Mucosa of descending colon (tissue), 3 donors: ENCODE results near the gene VPS37B. TPM values are rescaled to one million over a fixed set of nuclear protein-coding genes. Genes with fewer than 3 reads are reported as not detected.
"Not testable (repeated sequence)": the region's sequence is repeated elsewhere in the genome, so short reads cannot be mapped to it uniquely, and the experiment has no call there.

ENCODE experiments used
- ATAC-seq: fragments of 200-7000 bp; cut with Tn5 transposase; one replicate; pipeline ENCODE4 v1.9.1; 2020; ENCODE audit warnings: mild to moderate bottlenecking, moderate library complexity
- DNase-seq, 3 donors: peaks; one replicate each; pipeline ENCODE4 v3.0.0-alpha.2; 2020
- H3K36me3 ChIP-seq: fragments of 200-600 bp; one replicate; pipeline ENCODE4 v1.8.0; 2021; ENCODE audit warnings: low read depth, mild to moderate bottlenecking
- H3K4me1 ChIP-seq: fragments of 200-600 bp; one replicate; pipeline ENCODE4 v1.8.0; 2021; ENCODE audit warnings: low read depth, mild to moderate bottlenecking
- H3K4me3 ChIP-seq: fragments of 200-600 bp; one replicate; pipeline ENCODE4 v1.8.0; 2021; ENCODE audit warnings: mild to moderate bottlenecking
- H3K9me3 ChIP-seq: fragments of 200-600 bp; one replicate; pipeline ENCODE4 v1.8.0; 2021; ENCODE audit warnings: mild to moderate bottlenecking
- intact Hi-C, 2 donors: fragments of 100-400 bp; cut with DNase I in 1 of 2; cut with micrococcal nuclease in 1 of 2; formaldehyde crosslinking; loops; one replicate each; pipeline versions ENCODE4 v1.11.0 to v1.11.1; 2022; cut with DNase I, micrococcal nuclease
- total RNA-seq, 3 donors: library from RNA; stranded (reverse); fragmentation: NEBNext Ultra II Directional in 2 of 3; extraction: Animal tissue kit (Norgen Biotek cat#: 25700) in 2 of 3; gene quantifications; one replicate each; pipeline versions ENCODE4 v1.2.1 to v1.2.4, GENCODE V29; 2021 to 2023
- TF ChIP-seq, protein P1 (sequence below): fragments of 200-600 bp; IDR thresholded peaks from one replicate; pipeline ENCODE4 v1.8.0; 2022; ENCODE audit warnings: antibody characterized with exemption, mild to moderate bottlenecking
- donor health status: DM: no; HTN: no; CAD: no; lungs with moderate emphysema.
- donor health status: DM: no; HTN: no; CAD: no.
- donor health status: DM: no; HTN: yes; CAD: no.

The VPS37B gene
- total RNA-seq, 3 donors from 2014 or later: 50.7 to 108 (median 81.8) TPM

DNA sequence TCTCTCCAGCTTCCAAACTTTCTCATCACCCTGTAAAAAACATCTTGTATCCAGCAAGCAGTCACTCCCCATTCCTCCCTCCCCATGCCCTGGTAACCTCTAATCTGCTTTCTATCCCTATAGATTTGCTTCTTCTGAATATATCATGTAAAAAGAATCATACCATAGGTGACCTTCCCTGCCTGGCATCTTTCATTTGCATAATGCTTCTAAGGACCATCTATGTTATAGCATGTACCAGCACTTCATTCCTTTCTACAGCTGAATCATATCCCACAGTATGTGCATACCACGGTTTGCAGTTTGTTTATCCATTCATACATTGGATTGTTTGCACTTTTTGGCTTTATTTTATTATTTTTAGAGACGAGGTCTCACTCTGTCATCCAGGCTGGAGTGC, 22.9 kb upstream of the VPS37B start:
- ATAC-seq (no peak), DNase-seq (no peak)
- no peaks in the 10 kb centered on the region for H3K36me3 ChIP-seq
- no peaks in the 10 kb centered on the region for H3K9me3 ChIP-seq
- TF ChIP-seq, protein P1, sequence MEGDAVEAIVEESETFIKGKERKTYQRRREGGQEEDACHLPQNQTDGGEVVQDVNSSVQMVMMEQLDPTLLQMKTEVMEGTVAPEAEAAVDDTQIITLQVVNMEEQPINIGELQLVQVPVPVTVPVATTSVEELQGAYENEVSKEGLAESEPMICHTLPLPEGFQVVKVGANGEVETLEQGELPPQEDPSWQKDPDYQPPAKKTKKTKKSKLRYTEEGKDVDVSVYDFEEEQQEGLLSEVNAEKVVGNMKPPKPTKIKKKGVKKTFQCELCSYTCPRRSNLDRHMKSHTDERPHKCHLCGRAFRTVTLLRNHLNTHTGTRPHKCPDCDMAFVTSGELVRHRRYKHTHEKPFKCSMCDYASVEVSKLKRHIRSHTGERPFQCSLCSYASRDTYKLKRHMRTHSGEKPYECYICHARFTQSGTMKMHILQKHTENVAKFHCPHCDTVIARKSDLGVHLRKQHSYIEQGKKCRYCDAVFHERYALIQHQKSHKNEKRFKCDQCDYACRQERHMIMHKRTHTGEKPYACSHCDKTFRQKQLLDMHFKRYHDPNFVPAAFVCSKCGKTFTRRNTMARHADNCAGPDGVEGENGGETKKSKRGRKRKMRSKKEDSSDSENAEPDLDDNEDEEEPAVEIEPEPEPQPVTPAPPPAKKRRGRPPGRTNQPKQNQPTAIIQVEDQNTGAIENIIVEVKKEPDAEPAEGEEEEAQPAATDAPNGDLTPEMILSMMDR: no peak
- H3K4me1 ChIP-seq: peaks cover 51% of the 10 kb centered on the region
- intact Hi-C loops: no loop called here
- no peak overlapping the region for H3K4me3 ChIP-seq

DNA sequence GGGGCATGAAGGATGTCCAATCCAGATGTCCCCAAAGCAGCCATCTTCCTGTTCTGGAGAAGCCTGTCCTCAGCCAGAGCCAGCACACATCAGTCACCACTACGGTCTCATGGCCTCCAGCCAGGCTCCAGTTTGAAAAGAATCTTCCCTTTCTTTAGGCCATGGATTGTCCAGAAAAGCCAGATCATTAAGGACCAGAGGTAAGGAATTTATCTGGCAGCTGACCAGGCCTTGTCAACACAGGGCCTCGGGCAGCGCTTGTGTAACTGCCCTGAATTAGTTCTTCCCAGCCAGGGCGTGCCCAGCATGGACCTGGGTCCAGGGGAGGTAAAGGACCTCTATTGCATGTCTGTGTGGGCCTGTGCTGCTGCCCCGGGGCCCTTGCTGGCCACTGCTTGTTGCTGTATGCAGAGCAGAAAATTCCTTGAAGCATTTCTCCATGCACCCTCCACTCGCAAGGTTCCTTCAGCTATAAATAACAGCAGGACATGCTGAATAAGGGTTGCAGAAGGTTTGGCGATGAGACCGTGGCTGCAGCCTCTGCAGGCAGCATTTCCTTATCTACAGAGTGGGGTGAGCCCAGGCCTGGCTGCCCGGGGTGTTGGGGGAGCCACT, 21.7 kb upstream of the VPS37B start:
- H3K4me3 ChIP-seq: no peak overlapping the region
- H3K36me3 ChIP-seq: no peaks in the 10 kb centered on the region
- intact Hi-C loops: no loop called here
- peaks cover 49% of the 10 kb centered on the region for H3K4me1 ChIP-seq
- ATAC-seq (peak; percentile 65), DNase-seq (peak; percentile 75)
- TF ChIP-seq, protein P1: no peak
- no peaks in the 10 kb centered on the region for H3K9me3 ChIP-seq

DNA sequence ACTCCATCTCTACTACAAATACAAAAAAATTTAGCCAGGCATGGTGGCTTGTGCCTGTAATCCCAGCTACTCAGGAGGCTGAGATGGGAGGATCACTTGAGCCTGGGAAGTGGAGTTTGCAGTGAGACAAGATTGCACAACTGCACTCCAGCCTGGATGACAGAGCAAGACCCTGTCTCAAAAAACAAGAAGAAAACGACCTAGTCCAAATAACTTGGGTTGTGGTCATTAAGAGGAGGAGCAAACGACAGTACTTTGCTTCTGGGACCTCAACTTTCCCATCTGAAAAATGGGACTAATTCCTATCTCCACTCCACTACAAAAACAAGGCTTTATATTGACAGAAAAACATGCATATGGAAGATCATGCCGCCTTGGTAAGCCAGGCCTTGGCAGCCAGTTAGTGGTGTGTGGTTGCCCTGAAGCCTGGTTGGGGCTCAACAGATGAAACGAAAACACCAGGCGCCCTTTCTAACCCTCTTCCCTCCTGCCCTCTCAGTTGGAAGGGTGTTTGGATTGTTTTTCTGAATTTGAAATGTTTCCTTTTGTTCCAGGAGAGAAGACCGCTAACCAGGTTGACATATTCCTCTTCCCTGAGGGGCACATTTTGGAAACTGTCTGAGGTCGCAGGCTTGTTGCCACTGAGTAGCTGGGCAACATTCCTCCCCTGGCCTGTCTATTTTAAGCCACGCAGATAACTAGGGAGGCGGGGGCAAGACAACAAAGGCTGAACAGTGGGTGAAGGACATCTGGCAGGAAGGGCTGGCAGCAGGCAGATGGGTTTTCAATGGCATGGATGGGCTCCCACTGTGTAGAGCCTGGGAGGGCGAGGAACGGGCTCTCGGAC, 13.7 kb upstream of the VPS37B start:
- intact Hi-C loops: no loop called here
- ATAC-seq (no peak), DNase-seq (peak in 1 of 3 donors; percentile 35)
- Histone ChIP-seq H3K36me3 (no peaks in the 10 kb centered on the region), H3K4me1 (peaks cover 17% of the 10 kb centered on the region), H3K9me3 (no peaks in the 10 kb centered on the region), H3K4me3 (no peak overlapping the region)
- TF ChIP-seq, protein P1: no peak

DNA sequence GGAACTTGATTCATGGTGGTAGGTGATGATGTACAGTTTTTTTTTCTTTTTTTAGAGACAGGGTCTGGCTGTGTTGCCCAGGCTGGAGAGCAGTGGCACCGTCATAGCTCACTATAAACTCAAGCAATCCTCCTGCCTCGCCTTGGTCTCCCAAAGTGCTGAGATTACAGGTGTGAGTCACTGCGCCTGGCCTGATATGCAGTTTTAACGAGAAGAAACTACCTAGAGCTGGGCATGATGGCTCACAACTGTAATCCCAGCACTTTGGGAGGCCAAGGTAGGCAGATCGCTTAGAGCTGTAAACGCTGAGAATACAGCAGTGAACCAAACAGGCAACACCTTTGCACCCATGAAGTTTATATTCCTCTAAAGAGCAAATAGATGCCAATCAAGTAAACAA, 13.0 kb upstream of the VPS37B start:
- Histone ChIP-seq H3K4me1 (peaks cover 17% of the 10 kb centered on the region), H3K4me3 (no peak overlapping the region), H3K36me3 (no peaks in the 10 kb centered on the region), H3K9me3 (no peaks in the 10 kb centered on the region)
- intact Hi-C loops: no loop called here
- peak in 2 of 3 donors; percentile 71 to 84 for DNase-seq
- TF ChIP-seq, protein P1: no peak
- peak; percentile 95 for ATAC-seq

DNA sequence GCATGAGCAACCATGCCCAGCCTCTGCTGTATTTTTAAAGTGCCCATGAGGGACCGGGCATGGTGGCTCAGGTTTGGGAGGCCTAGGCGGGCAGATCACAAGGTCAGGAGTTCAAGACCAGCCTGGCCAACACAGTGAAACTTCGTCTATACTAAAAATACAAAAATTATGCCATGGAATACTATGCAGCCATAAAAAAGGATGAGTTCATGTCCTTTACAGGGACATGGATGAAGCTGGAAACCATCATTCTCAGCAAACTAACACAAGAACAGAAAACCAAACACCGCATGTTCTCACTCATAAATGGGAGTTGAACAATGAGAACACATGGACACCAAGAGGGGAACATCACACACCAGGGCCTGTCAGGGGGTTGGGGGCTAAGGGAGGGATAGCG, 9.3 kb upstream of the VPS37B start:
- H3K36me3 ChIP-seq, intact Hi-C loops, H3K4me3 ChIP-seq, H3K9me3 ChIP-seq, ATAC-seq, DNase-seq: not testable (repeated sequence)
- H3K4me1 ChIP-seq: peaks cover 18% of the 10 kb centered on the region

DNA sequence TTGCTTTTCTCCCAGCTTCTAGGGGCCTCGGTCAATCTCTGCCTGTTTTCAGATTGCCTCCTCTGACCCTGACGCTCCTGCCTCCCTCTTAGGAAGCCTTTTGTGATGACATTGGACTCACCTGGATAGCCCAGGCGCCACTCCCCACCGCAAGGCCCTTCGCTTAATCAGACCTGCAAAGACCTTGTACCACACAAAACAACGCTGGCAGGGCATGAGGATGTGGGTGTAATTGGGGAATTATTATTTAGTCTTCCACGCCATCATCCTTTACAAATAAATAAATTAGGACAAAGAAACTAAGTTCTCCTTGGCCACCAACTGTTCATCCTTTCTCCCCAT, 7.7 kb upstream of the VPS37B start:
- ATAC-seq: peak; percentile 53
- Histone ChIP-seq H3K36me3 (no peaks in the 10 kb centered on the region), H3K4me3 (no peak overlapping the region), H3K9me3 (no peaks in the 10 kb centered on the region), H3K4me1 (peaks cover 10% of the 10 kb centered on the region)
- intact Hi-C loops: no loop called here
- peak in 1 of 3 donors; percentile 54 for DNase-seq
- TF ChIP-seq, protein P1: no peak
